Epithelial cell of prostate (primary cell): ENCODE data around the gene GSC.
"Not testable (repeated sequence)": the region's sequence is repeated elsewhere in the genome, so short reads cannot be mapped to it uniquely, and the experiment has no call there.

Experiments used
- DNase-seq: peaks from one replicate; pipeline ENCODE4 v3.0.0-alpha.2; 2011; ENCODE audit warnings: low read depth, low spot score
- H3K27ac ChIP-seq: fragments of 450-650 bp; 2 replicates; pipeline ENCODE4 v1.5.1; 2017; ENCODE audit warnings: mild to moderate bottlenecking

The GSC gene

DNA sequence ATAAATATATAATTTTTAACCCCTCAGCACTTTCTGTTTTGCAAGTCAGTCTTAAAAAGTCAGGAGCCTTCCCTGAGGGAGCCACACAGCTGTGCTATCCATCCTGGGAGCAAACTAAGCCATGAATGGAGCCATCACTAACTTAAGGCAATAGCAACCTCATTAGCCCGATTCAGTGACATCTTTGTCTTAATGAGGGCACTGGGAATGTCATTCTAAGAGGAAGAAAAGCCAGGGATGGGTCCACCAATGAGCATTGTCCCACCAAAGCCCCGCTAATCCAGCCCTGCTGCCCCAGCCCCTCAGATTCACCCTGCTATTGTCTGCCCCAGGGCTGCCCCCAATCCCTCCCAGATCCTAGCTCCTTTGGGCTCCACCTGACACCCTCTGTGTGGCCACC is 19.5 kb downstream of the GSC start:
- DNase-seq: no peak
- H3K27ac ChIP-seq: no peak overlapping the region

DNA sequence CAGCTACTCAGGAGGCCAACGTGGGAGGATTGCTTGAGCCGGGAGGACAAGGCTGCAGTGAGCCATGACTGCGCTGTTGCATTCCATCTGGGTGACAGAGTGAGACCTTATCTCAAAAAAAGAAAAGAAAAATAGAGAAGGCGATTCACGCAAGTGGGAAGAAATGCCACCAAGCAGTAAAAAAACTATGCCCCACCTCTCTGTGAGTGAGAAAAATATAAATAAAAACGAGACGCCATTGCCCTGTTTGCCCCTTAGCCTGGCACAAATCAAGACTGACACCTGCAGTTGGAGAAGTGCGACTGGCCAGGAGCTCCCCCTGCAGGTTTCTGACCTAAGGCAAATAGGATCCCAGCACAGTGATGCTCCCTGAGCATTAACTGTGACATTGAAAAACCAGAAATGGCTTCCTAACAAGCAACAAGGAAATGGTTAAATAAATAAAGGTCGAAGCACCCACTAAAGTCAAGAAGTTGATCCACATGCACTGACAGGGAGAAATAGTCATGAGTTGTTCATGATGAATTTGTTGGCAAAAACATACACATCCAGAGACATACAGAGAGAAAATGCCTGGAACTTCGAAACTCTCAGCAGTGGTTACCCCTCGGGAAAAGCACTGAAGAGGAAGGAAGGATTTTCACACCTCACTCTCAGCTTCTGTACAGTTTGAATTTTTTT is 21.1 kb downstream of the GSC start:
- no peak overlapping the region for H3K27ac ChIP-seq
- DNase-seq: no peak

DNA sequence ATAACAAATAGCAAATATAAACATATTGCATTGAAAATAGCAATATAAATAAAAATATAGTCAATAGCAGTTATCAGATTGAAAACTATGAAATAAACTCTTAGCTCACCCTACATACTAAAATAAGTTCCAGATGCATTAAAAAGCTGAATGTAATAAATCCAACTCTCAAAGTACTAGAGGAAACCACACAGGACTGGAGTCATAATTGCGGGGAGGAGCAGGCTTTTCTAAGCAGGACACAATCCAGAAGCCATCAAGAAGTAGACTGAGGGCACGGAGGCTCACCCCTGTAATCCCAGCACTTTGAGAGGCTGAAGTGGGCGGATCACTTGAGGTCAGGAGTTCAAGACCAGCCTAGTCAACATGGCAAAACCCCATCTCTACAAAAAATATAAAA is 22.2 kb downstream of the GSC start:
- no peak for DNase-seq
- no peak overlapping the region for H3K27ac ChIP-seq

DNA sequence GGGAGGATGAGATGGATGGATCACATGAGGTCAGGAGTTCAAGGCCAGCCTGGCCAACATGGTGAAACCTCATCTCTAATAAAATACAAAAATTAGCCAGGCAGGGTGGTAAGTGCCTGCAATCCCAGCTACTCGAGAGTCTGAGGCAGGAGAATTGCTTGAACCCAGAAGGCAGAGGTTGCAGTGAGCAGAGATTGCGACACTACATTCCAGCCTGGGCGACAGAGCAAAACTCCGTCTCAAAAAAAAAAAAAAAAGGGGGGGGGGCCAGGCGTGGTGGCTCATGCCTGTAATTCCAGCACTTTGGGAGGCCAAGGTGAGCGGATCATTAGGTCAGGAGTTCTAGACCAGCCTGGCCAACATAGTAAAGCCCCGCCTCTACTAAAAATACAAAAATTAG is 22.8 kb downstream of the GSC start:
- not testable (repeated sequence) for DNase-seq, H3K27ac ChIP-seq

DNA sequence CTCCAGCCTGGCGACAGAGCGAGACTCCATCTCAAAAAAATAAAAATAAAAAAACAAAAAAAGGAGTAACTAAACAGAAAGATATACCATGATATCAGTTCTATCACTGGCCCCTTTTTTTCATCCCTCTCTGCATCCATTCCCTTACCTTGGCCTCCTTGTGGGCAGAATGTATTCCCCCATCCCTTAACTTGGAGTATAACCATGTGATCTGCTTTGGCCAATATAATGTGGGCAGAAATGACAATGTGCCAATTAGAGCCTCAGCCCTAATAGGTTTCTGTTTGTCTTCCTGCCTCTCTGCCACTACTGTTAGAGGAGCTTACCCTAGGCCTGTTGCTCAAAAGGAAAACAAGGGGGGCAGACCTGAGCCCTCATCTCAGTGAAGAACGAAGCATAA is 23.8 kb downstream of the GSC start:
- no peak for DNase-seq
- no peak overlapping the region for H3K27ac ChIP-seq

DNA sequence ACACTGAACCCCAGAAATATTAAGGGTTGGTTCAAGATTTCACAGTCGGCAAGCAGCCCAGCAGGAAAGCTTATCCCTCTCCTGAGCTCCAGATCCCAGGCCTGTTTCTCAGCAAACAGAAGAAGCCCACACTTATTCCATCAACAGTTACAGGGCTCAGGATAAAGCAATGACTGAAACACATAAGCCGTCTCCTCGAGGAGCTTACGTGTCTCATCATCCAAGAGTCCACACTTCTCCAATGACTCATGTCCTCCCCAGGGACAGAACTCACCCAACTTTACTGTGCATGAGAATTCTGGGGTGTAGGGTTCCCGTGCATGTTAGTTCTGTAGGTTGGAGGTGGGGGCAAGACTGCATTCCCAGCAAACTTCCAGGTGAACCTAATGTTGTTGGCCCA is 31.2 kb downstream of the GSC start:
- DNase-seq: no peak
- H3K27ac ChIP-seq: no peak overlapping the region

DNA sequence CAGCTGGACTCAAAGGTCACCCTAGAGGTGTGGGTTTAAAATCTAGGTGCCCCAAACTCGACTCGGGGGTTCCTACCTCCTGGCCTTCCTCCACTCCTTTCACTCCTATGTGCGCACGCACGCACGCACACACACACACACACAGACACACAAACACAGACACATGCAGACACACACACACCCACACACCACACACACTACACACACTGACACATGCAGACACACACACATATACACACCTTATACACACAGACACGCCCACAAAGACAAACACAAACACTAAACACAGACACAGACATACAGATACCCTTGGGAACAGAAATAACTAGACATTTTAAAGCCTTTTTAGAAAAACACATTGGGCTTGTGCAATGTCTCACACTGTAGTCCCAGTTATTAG is 31.8 kb downstream of the GSC start:
- H3K27ac ChIP-seq: no peak overlapping the region
- no peak for DNase-seq

DNA sequence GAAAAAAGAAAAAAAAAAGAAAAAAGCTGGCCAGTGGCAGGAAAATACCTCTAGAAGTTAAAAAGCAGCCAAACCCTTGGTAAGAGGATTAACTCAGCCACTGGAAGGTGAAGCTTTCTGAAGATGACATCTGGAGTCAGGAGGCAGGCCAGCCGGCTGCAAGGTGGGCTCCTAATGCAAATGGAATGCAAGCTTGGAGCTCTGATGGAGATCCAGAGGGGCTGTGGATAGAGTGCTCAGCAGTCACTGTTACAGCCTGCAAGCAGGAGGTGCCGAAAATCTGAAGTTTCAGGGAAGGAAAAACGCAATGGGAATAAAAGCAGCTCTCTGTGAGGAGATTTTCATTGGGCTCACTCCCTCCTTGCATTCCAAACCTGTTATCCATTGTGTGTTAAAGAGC is 41.0 kb downstream of the GSC start:
- DNase-seq: no peak
- no peak overlapping the region for H3K27ac ChIP-seq

DNA sequence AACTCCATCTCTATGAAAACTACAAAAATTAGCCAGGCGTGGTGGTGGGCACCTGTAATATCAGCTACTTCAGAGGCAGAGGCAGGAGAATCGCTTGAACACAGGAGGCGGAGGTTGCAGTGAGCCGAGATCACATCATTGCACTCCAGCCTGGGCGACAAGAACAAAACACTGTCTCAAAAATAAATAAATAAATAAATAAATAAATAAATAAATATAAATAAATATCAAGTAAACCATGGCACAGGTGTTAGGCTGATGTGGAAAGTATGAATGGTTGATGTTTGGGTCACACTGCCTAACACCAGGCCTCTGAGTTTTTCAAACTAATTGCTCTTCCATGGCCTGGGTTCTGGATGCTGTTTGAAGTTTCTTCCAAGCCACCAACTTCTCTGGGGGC is 41.5 kb downstream of the GSC start:
- not testable (repeated sequence) for DNase-seq, H3K27ac ChIP-seq

DNA sequence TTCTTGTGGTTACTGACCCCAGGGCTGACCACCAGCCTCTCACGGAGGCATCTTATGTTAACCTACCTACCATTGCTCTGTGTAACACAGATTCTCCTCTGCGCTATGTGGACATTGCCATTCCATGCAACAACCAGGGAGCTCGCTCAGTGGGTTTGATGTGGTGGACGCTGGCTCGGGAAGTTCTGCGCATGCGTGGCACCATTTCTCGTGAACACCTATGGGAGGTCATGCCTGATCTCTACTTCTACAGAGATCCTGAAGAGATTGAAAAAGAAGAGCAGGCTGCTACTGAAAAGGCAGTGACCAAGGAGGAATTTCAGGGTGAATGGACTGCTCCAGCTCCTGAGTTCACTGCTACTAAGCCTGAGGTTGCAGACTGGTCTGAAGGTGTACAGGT is 43.3 kb downstream of the GSC start:
- not testable (repeated sequence) for DNase-seq, H3K27ac ChIP-seq

DNA sequence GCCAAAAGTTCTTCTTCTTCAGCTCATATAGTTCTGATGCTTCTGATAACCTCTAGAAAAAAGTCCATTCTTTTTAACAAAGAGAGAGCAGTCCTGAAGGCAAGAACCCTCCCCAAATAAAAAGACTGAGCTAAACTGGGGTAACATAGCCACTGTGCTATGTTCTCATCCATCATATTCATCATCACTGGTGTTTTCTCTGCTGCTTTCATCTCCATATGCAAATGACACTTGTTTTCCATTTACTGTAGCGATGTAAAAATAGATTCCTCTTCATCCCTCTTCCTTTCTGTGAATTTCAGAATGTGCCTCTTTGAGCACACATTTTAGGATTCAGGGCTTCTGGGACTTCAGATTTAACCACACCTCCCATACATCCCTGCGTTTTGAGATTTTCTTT is 44.9 kb downstream of the GSC start:
- no peak for DNase-seq
- H3K27ac ChIP-seq: no peak overlapping the region

DNA sequence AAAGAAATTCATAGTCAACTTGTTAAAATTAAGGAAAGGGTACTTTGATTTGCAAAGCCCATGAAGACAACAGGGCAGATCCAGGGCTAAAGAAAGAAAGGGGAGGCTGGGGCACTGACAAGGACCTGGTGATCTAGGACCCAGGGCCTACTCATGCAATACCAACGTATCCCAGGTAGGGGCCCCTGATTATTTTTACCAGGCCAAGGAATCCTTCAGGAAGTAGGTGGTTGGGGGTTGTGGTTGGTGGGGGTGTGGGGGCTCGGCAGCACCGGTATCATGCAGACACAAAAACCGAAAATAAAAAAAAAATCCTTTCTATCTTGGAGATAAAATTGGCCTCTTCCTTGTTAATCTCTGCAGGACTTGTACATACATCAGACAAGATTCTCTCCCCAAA is 47.5 kb downstream of the GSC start:
- no peak overlapping the region for H3K27ac ChIP-seq
- DNase-seq: no peak
